ENCODE results near the gene SLK.

The SLK gene

GRCh38 chr10:103954543-103954942, 12.4 kb upstream of the SLK start:
- no peak overlapping the region for H3K9ac ChIP-seq (ENCODE audit: low read depth, low read length, poor library complexity, severe bottlenecking)
- peaks cover 81% of the 10 kb centered on the region for H3K27me3 ChIP-seq (ENCODE audit: insufficient read depth, low read length, poor library complexity, severe bottlenecking)
- H3K79me2 ChIP-seq (ENCODE audit: insufficient read depth, low read length) = no peaks in the 10 kb centered on the region
- H3K4me3 ChIP-seq (ENCODE audit: low read length, poor library complexity, severe bottlenecking) = no peak overlapping the region
- TF ChIP-seq CTCF (conservative IDR thresholded peaks at IDR 0.05; ENCODE audit: low read length) (no peak), EZH2phosphoT487 (IDR thresholded peaks at IDR 0.05; ENCODE audit: borderline replicate concordance) (no peak)
- H3F3A ChIP-seq (ENCODE audit: low read depth) = no peaks in the 10 kb centered on the region
- no peak overlapping the region for H2AFZ ChIP-seq (ENCODE audit: low read length)
- H3K36me3 ChIP-seq (ENCODE audit: insufficient read depth, low read length) = no peaks in the 10 kb centered on the region
- no peak overlapping the region for H3K4me2 ChIP-seq (ENCODE audit: low read depth, low read length, poor library complexity, severe bottlenecking)
- H3K9me3 ChIP-seq (ENCODE audit: insufficient read depth, low read depth, low read length) = no peaks in the 10 kb centered on the region
- H3K4me1 ChIP-seq (ENCODE audit: insufficient read depth, low read length, poor library complexity, severe bottlenecking) = no peaks in the 10 kb centered on the region
- no peaks in the 10 kb centered on the region for H3K9me2 ChIP-seq (replicated peaks; ENCODE audit: low read depth, low read length)
- H4K20me1 ChIP-seq (ENCODE audit: insufficient read depth, low read length, poor library complexity, severe bottlenecking) = no peaks in the 10 kb centered on the region

GRCh38 chr10:103958996-103959395, 7.9 kb upstream of the SLK start:
- Histone ChIP-seq H3K36me3 (ENCODE audit: insufficient read depth, low read length) (no peaks in the 10 kb centered on the region), H3F3A (ENCODE audit: low read depth) (no peaks in the 10 kb centered on the region), H3K9ac (ENCODE audit: low read depth, low read length, poor library complexity, severe bottlenecking) (no peak overlapping the region), H4K20me1 (ENCODE audit: insufficient read depth, low read length, poor library complexity, severe bottlenecking) (no peaks in the 10 kb centered on the region), H3K9me3 (ENCODE audit: insufficient read depth, low read depth, low read length) (no peaks in the 10 kb centered on the region), H3K79me2 (ENCODE audit: insufficient read depth, low read length) (no peaks in the 10 kb centered on the region), H3K9me2 (replicated peaks; ENCODE audit: low read depth, low read length) (no peaks in the 10 kb centered on the region), H3K27me3 (ENCODE audit: insufficient read depth, low read length, poor library complexity, severe bottlenecking) (peaks cover 48% of the 10 kb centered on the region), H3K4me2 (ENCODE audit: low read depth, low read length, poor library complexity, severe bottlenecking) (no peak overlapping the region), H3K4me3 (ENCODE audit: low read length, poor library complexity, severe bottlenecking) (no peak overlapping the region), H2AFZ (ENCODE audit: low read length) (no peak overlapping the region), H3K4me1 (ENCODE audit: insufficient read depth, low read length, poor library complexity, severe bottlenecking) (no peaks in the 10 kb centered on the region)
- TF ChIP-seq EZH2phosphoT487 (IDR thresholded peaks at IDR 0.05; ENCODE audit: borderline replicate concordance) (no peak), CTCF (conservative IDR thresholded peaks at IDR 0.05; ENCODE audit: low read length) (no peak)

- no peaks in the 10 kb centered on the region for H3F3A ChIP-seq (ENCODE audit: low read depth)
- H3K4me1 ChIP-seq (ENCODE audit: insufficient read depth, low read length, poor library complexity, severe bottlenecking) = no peaks in the 10 kb centered on the region
- H3K9ac ChIP-seq (ENCODE audit: low read depth, low read length, poor library complexity, severe bottlenecking) = no peak overlapping the region
- H3K4me2 ChIP-seq (ENCODE audit: low read depth, low read length, poor library complexity, severe bottlenecking) = no peak overlapping the region
- no peaks in the 10 kb centered on the region for H3K9me3 ChIP-seq (ENCODE audit: insufficient read depth, low read depth, low read length)
- H3K4me3 ChIP-seq (ENCODE audit: low read length, poor library complexity, severe bottlenecking) = no peak overlapping the region
- H4K20me1 ChIP-seq (ENCODE audit: insufficient read depth, low read length, poor library complexity, severe bottlenecking) = no peaks in the 10 kb centered on the region
- H3K9me2 ChIP-seq (replicated peaks; ENCODE audit: low read depth, low read length) = no peaks in the 10 kb centered on the region
- no peaks in the 10 kb centered on the region for H3K79me2 ChIP-seq (ENCODE audit: insufficient read depth, low read length)
- peaks cover 39% of the 10 kb centered on the region for H3K27me3 ChIP-seq (ENCODE audit: insufficient read depth, low read length, poor library complexity, severe bottlenecking)
- TF ChIP-seq EZH2phosphoT487 (IDR thresholded peaks at IDR 0.05; ENCODE audit: borderline replicate concordance) (no peak), CTCF (conservative IDR thresholded peaks at IDR 0.05; ENCODE audit: low read length) (no peak)
- H2AFZ ChIP-seq (ENCODE audit: low read length) = no peak overlapping the region
- H3K36me3 ChIP-seq (ENCODE audit: insufficient read depth, low read length) = no peaks in the 10 kb centered on the region
Observed at GRCh38 chr10:103960103-103960502, 6.8 kb upstream of the SLK start.
